ENCODE data around the gene CCP110. TPM values are rescaled to one million over a fixed set of nuclear protein-coding genes. Genes with fewer than 3 reads are reported as not detected.

The CCP110 gene
- total RNA-seq, 4 donors from 2014 or later, result 7.1 to 43.4 (median 14.2) TPM

DNA sequence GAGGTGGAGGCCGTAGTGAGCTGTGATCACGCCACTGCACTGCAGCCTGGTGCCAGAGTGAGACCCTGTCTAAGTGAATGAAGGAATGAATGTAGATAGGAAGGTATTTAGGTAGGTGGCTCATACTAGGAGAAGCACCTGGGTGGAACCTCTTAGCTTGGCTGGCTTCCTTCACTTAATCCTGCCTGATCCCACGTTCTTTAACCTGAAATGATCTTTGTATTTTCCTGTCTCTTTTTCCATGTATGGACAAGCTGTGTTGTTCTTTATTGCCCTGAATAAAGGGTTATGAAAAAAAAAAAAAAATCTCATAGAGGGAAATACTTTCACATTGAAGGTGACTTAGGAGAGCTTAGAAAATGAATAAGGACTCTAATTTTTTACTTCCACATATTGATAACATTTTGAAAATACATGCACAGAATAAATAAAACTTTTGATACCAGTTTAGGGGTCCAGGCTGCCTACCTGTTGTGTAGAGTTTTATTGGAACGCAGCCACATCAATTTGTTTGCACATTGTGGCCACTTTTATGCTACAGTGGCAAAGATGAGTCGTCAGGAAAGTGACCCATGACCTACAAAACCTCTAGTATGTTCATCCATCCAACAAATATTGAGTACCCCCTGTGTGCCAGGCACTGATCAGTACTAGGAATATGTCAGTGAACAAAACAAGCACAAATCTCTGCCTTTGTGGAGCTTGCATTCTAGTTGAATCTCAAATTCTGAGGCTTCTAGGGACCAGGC, 76.4 kb downstream of the CCP110 start:
- H3K4me1 ChIP-seq, result no peaks in the 10 kb centered on the region
- in situ Hi-C loops (cut with MboI; ENCODE audit: low pct_ligation_motif_present in 1 of 4, low pct_unique_long_range_greater_than_20kb in 1 of 4, low sequenced_read_pairs in 3 of 4), result loop anchor here in 3 of 4 donors (5.0 to 25.0 kb wide), 3 partner anchors 87 to 287 kb away; partner anchors contain the start of gene GPRC5B (in 1 of the 3)
- no peak overlapping the region for H3K4me3 ChIP-seq
- H3K9me3 ChIP-seq, result no peaks in the 10 kb centered on the region
- intact Hi-C loops (cut with DNase I; ENCODE audit: low total_unique reads), result no loop called here
- 65 to 71% methylated on average over 2 to 5 of the region's 5 CpGs for WGBS, 2 donors (ENCODE audit: low coverage in 1 of 2)
- H3K27me3 ChIP-seq, result no peaks in the 10 kb centered on the region
- H3K27ac ChIP-seq, result peak overlapping the region in 1 of 4 donors; percentile 14
- no peak for TF ChIP-seq POLR2A (IDR thresholded peaks at IDR 0.05)
- no peak for TF ChIP-seq EP300 (IDR thresholded peaks at IDR 0.05; ENCODE audit: low read depth)
- no peak for DNase-seq
- peaks cover 0 to 13% (median 0%) of the 10 kb centered on the region in 4 donors for H3K36me3 ChIP-seq

DNA sequence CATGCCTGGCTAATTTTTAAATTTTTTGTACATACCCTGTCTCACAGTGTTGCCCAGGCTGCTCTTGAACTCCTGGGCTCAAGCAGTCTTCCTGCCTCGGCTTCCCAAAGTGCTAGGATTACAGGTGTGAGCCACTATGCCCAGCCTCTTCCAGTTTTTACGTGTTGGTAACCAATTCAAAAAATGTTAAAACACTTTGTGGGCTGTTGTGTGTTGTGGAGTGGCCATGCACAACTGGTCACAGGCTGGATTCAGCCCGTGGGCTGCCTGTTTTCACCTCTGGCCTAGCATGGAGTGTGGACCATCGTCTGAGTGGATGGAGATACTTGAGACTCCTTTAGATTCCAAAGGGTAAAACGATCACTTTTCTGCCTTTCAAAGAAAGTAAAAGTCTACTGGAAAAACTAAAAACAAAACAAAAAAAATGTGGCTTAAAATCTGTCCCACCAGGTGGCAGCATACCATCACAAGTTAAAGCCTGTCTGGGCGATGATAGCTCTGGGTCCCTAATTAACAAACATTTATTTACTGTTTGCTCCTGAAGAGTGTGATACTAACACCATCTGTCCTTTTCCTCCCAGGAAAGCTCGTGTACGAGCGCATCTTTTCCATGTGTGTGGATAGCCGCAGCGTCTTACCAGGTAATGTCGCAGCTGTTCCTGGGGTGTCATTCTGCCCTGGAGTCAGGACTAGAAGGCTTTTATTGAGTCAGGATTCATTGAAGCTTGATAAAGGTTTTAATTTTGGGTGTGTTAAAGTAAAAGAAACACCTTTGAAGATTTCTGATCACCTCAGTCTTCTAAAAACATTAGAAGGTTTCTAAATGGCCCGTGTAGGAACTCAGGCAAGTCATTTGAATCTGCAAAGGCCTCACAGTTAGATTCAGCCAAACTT, 77.6 kb downstream of the CCP110 start:
- 67 to 78% methylated on average over 6 to 13 of the region's 13 CpGs for WGBS, 2 donors (ENCODE audit: low coverage in 1 of 2)
- TF ChIP-seq, protein P1, sequence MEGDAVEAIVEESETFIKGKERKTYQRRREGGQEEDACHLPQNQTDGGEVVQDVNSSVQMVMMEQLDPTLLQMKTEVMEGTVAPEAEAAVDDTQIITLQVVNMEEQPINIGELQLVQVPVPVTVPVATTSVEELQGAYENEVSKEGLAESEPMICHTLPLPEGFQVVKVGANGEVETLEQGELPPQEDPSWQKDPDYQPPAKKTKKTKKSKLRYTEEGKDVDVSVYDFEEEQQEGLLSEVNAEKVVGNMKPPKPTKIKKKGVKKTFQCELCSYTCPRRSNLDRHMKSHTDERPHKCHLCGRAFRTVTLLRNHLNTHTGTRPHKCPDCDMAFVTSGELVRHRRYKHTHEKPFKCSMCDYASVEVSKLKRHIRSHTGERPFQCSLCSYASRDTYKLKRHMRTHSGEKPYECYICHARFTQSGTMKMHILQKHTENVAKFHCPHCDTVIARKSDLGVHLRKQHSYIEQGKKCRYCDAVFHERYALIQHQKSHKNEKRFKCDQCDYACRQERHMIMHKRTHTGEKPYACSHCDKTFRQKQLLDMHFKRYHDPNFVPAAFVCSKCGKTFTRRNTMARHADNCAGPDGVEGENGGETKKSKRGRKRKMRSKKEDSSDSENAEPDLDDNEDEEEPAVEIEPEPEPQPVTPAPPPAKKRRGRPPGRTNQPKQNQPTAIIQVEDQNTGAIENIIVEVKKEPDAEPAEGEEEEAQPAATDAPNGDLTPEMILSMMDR (IDR thresholded peaks at IDR 0.05), result peak; percentile 53 to 64 (median 63)
- TF ChIP-seq POLR2A (IDR thresholded peaks at IDR 0.05), result no peak
- peak; percentile 13 for DNase-seq
- Histone ChIP-seq H3K4me1 (no peaks in the 10 kb centered on the region), H3K36me3 (peaks cover 0 to 21% (median 0%) of the 10 kb centered on the region in 4 donors), H3K27me3 (no peaks in the 10 kb centered on the region), H3K9me3 (no peaks in the 10 kb centered on the region), H3K4me3 (no peak overlapping the region), H3K27ac (peak overlapping the region in 1 of 4 donors; percentile 12)
- in situ Hi-C loops (cut with MboI; ENCODE audit: low pct_ligation_motif_present in 1 of 4, low pct_unique_long_range_greater_than_20kb in 1 of 4, low sequenced_read_pairs in 3 of 4), result loop anchor here in 3 of 4 donors (5.0 to 10.0 kb wide), 2 partner anchors 283 to 286 kb away; partner anchors contain the start of gene GPRC5B (in 1 of the 3)
- intact Hi-C loops (cut with DNase I; ENCODE audit: low total_unique reads), result no loop called here

Other genes starting within 250 kb of the CCP110 start
- gene CLEC19A, start 238.2 kb upstream of the CCP110 start, total RNA-seq, result not detected
- gene TMC5, start 106.1 kb upstream of the CCP110 start, total RNA-seq, result 10 to 100 TPM; 14.5 to 94.6 (median 82.4) TPM
- gene GDE1, start 1.8 kb upstream of the CCP110 start, total RNA-seq, result 100 to 1,000 TPM in 2 of 4 donors, 10 to 100 TPM in 2; 47.5 to 120 (median 96.8) TPM
- gene VPS35L, start 31.8 kb downstream of the CCP110 start, total RNA-seq, result 10 to 100 TPM; 40.0 to 89.8 (median 51.5) TPM
- 10 to 100 TPM in 3 of 4 donors, 1 to 10 TPM in 1; 4.4 to 25.8 (median 12.7) TPM for gene KNOP1, start 194.3 kb downstream of the CCP110 start, total RNA-seq
- gene IQCK, start 194.3 kb downstream of the CCP110 start, total RNA-seq, result 10 to 100 TPM in 3 of 4 donors, 1 to 10 TPM in 1; 8.3 to 18.2 (median 12.7) TPM

All from transverse colon (tissue), 4 donors.